ENCODE measurements around the gene FKBP8.
"Not testable (repeated sequence)": the region's sequence is repeated elsewhere in the genome, so short reads cannot be mapped to it uniquely, and the experiment has no call there.

The FKBP8 gene

DNA sequence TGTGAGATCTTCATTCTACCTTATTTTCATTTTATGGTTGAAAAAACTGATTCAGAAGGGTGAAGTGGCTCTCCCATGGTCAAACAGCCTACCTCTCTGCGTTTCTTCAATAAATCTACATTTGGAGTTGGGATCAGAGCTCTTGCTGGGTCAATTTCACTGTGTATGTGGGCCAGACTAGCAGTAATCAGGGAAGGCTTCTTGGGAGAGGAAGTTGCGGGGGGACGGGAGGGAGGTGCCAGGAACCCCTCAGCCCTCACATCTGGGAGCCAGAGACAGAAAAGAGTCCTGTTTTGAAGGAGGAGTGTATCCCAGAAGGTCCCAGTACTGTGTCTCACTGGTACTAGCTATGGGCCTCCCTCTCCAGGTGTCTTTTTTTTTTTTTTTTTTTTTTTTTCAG lies 15.2 kb upstream of the FKBP8 start:
- no peak for DNase-seq (ENCODE audit: low read depth in 2 of 2)

DNA sequence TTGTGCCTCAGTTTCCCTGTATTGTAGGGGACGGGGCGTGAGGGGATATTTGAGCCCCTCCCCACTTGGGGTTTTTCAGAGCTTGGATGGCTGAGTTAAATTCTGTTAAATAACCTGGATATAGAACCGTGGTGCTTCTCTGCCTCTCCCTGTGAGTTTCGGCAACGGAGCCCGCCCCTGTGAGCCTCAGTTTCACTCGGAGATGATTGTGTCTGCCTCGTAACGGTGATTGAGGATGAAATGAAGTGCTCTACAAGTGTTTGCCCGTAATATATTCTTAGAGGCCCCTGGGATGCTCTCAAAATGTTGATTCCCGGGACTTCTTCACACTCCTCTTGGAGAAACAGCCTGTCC lies 14.8 kb upstream of the FKBP8 start:
- DNase-seq (ENCODE audit: low read depth in 2 of 2): no peak

DNA sequence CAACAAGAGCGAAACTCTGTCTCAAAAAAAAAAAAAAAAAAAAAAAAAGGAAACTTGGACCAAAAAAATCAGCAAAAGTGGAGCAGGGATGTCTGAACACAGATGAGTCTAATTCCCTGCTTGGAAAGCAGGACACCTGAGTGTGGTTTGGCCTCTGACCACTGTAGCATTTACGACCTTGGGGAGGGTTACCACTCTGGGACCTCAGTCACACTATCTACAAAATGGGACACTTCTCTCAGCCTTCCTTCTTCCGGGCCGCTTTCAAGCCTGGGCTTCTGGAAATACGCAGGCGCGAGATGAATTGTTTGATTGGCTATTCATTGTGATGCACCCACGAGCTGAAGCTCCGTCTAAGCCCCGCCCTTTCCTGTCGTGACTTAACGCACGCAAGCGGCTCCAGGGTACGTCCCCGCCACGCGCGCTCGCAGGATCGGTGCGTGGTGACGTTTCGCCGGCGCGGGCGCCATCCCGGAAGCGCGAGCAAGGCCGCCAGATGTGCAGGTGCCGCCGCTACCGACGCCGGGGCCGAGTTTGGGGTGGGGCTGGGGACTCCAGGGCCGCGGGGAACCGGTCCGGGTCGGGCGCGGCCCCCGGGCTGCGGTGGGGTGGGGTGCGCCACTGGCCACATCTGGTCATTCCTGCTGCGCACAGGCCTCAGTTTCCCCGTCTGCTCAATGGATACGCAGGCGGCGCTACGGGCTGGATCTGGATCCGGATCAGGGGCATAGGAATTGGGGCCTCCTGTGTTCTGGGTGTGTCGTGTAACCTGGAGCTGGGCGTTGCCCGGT lies 14.2 kb upstream of the FKBP8 start, which contains the start of gene KXD1:
TSS of gene KXD1 (plus strand) at position 460 of the 791 bp plus-strand sequence. CDS start 4,187 bp downstream, outside the sequence.
- peak; percentile 95 to 99 for DNase-seq (ENCODE audit: low read depth in 2 of 2)

DNA sequence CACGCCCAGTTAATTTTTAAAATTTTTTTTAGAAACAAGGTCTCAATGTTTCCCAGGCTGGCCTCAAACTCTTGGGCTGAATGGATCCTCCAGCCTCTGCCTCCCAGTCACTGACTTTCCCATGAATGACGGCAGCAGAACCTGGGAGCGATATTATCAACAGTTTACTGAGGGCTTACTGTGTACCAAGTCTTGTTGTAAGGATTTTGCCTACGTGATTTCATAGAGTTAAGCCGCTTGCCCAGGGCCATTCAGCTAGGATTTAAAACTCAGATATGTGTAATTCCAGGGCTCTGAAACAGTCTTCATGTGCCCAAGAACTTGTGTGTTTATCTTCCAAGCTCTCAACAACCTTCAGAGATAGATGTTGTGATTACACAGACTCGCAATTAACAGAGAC lies 8.3 kb upstream of the FKBP8 start:
- no peak for DNase-seq (ENCODE audit: low read depth in 2 of 2)

DNA sequence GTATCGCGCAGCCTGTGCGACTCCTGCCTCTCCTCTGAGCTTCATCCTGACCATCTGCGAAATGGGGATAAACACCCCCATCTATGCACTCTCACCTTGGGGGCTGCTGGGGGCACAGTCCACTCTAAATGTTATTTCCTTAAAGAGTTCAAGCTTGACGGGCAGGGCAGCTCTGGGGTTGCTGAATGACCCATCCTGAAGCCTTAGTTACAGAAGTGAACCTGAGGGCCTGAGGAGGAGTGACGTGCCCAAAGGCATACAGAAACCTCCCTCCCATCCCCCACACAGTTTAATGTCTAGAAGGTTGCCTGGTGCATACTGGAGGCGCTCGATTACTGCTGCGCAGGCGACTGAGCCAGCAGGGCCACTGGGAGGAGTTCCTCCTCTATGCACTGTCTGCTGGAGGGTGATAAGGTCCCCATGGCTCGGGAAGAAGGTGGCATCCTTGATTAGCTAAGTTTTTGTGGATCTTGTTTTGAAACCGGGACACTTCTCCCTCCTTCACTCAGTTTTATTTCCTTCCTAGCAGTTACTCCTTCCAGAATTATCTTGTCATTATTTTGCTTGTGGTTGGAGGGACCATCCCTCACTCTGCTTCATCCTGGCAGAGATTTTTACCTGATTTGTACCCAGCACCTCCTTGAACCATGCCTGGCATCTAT lies 572 bp upstream of the FKBP8 start:
- DNase-seq (ENCODE audit: low read depth in 2 of 2): peak; percentile 53 to 78

DNA sequence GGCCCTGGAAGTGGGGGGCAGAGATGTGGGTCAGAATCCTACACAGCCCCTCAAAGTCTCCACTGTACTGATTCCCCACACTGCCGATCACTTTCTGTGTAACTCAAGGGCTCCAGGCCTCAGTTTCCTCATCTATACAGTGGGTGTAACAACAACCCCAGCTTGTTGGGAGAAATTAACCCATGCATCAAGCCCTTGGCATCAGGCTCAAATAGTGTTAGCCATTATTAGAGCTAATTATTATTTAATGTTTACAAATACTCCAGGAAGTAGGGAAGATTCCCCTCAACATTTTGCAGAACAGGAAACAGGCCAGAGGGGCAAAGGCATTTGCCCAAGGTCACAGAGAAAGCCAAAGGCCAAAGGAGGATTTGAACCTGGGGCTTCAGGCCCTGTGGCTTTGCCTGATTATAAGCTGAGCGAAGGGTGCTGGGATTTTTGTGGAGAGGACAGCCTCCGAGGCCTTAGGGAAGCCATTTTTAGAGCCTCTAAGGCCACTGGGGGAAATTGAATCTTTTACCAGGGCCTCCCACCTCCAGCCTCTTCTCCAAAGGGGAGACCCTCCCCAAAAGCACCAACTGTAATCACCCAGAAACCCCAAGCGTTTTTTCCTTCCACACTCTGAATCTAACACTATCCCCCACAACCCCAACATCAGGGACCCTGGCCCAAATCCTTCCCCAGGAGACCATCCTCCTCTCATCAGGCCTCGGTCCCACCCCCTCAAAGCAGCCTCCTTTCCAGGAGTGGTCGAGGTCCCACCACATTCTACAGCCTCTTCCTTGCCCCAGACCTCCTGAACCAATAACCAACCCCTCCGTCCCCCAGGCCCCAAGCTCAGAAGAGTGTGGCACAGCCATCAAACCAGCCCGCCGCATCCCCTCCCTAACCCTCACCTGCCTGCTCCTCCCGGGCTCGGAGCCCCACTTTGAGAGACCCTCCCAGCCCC lies 1.1 kb downstream of the FKBP8 start:
- no peak for DNase-seq (ENCODE audit: low read depth in 2 of 2)

DNA sequence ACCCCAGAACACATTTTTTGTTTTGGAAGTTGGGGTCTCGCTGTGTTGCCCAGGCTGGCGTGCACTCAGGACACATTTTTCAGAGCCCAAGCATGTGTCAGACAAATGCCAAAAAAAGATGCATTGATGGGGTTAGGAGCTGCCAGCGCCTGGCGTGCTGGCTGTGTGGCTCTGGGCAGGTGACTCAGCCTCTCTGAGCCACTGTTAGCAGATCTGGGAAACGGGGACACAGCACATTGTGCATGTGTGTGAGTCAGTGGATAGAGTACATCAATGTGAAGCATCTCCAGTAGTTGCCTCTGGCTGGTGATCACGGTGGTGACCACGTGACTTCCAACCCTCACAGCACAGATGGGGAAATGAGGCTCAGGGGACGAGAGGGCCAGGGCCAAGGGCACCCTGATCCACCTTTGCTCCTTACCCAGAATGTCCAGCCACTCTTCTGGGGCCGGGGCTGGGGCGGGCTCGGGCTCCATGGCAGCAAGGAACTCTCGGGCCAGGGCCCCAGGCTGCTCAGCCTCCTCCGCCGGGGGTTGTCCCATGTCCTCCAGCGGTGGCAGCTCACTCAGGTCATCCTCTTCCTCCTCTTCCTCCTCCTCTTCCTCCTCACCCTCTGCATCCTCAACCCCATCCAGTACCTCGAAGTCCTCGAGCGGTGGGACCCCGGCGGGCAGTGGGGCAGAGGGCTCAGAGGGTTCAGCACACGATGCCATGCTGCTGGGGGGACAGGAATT lies 1.9 kb downstream of the FKBP8 start:
- DNase-seq (ENCODE audit: low read depth in 2 of 2): no peak

DNA sequence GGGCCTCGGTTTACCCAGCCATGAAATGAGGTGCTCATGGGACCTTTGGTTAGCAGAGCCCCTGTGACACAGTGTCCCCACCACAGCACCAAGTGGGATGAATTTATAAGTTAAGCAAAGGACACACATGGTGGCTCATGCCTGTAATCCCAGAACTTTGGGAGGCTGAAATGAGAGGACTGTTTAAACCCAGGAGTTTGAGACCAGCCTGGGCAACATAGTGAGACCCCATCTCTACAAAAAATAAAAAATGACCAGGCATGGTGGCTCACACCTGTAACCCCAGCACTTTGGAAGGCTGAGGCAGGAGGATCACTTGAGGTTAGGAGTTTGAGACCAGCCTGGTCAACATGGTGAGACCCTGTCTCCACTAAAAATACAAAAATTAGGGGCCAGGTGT lies 3.2 kb downstream of the FKBP8 start:
- not testable (repeated sequence) for DNase-seq (ENCODE audit: low read depth in 2 of 2)

DNA sequence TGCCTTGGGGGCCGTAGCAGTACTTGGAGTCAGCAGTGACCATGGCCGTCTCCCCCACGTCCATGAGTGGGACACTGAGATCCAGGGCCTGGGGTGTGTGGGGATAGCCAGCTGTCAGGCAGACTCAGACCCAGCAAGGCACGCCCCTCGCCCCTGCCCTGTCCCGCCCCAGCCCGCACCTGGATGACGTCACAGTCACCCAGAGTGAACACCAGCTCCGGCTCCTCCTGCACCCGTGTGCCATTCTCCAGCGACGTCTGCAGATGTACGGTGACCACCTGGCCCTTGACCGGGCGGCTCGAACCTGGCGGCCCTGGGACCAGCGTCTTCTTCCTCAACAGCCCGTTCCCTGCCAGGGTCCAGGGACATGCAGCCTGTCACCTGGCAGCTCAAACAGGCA lies 4.0 kb downstream of the FKBP8 start:
- no peak for DNase-seq (ENCODE audit: low read depth in 2 of 2)

DNA sequence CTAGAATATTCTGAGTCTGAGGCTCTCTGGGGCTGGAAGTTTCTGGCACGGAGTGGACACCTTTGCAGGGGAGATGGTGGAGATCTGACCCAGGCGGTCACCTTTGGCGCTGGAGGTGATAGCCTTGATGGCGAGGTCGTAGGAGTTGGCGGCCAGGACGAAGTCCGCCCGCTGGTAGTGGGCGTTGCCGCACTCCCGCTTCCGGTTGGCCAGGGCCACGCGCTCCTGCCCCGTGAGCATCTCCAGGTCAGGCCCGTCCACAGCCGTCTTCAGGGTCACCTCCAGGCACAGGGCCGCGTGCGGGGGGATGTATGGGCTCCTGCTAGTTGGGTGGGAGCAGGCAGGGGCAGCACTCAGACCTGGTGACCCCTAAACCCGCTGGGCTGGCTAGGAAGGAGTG lies 5.3 kb downstream of the FKBP8 start:
- no peak for DNase-seq (ENCODE audit: low read depth in 2 of 2)

DNA sequence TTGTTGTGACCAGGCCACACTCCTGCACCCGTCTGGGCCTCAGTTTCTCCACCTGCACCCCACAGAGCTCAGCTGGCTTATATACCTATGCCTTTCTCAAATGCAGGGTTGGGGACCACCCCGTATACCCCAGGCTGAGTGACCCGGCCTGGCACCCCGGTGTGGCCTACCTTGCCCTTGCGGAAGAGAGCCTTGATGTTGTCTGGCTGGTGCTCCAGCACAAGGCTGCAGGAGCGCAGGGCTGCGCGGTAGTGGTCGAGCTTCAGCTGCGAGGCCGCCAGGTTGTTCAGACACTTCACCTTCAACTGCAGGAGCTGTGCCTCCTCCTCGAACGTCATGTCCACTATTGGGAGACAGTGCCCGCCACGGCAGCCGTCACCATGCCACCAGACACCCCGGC lies 5.9 kb downstream of the FKBP8 start:
- DNase-seq (ENCODE audit: low read depth in 2 of 2): no peak

DNA sequence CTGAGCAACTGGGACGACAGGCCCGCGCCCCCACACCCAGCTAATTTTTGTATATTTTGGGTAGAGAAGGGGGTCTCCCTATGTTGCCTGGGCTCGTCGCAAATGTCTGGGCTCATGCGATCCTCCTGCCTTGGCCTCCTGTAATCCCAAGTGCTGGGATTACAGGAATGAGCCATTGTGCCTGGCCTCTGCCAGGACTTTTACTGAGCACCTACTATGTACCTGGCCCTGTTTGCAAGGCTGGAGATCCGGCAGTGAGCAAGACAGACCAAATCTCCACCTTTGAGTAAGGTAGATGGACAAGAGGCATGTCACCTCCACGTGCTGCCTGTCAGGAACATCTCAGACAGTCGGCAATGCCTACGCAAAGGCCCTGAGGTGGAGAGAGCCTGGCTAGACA lies 6.9 kb downstream of the FKBP8 start:
- no peak for DNase-seq (ENCODE audit: low read depth in 2 of 2)

DNA sequence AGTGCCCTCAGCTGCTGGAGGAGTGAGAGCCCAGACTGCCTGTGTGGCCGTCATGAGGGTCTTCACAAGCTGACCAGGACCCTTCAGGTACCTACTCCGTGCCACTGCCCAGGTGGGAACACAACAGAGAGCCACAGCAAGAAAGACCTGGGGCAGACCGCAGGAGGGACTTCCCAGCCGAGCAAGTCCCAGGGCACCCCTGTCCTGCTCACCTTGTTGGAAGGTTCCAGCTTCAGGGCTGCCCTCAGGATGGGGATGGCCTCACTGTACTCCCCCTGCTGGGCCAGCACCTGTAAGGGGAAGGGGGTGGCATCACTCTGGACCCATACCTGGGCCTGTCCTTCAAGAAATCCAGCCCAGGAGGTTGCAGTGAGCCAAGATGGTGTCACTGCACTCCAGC lies 10.3 kb downstream of the FKBP8 start:
- DNase-seq (ENCODE audit: low read depth in 2 of 2): no peak

DNA sequence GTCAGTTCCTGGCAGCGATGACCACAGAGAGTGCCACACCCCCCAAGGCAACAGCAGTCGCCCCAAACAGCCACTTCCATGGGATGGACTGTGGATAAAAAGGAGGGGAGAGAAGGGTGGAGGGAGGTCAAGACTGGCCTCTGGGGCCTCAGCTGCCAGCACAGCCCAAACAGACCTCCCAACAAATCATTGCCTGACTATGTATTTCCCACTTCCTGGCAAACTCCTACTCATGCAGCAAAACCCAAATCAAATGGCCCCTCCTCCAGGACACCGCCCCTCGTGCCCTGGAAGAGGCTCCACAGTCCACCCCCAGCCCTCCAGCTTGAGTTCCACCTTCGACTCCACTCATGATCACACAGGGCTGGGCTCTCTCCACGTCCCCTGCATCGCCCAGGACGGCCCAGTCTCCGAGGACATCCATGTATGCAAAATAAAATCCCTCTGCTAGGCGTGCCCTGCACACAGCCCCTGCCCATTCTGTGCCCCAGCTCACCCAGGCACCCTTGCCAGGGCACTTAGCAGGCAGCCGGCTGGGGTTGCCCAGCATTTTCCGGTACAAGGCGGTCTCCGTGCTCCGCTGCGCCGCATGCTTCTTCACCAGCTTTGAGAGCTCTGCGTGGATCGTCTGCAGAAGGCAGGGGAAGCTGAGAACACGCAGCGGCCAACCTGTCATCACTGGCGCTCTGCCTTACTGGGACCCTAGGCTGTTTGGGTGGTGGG lies 11.0 kb downstream of the FKBP8 start:
- DNase-seq (ENCODE audit: low read depth in 2 of 2): no peak

DNA sequence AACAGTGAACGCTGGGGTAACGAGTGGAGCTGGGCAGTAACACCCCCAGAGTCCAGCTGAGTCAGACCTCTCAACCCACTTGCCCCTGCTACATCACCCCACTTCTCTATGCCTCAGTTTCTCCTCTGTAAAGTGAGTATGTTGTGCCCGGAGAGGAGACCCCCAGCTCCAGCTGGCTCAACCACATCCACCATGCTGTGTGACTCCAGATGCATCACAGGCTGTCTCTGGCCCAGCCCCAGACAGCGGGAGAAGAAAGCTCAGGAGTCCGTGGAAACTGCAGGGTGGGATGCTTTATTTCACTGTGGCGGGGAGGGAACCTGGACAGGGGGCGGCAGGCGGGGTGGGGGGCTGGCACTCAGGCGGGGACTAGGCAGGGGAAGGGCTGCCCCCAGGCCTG lies 11.9 kb downstream of the FKBP8 start:
- no peak for DNase-seq (ENCODE audit: low read depth in 2 of 2)

DNA sequence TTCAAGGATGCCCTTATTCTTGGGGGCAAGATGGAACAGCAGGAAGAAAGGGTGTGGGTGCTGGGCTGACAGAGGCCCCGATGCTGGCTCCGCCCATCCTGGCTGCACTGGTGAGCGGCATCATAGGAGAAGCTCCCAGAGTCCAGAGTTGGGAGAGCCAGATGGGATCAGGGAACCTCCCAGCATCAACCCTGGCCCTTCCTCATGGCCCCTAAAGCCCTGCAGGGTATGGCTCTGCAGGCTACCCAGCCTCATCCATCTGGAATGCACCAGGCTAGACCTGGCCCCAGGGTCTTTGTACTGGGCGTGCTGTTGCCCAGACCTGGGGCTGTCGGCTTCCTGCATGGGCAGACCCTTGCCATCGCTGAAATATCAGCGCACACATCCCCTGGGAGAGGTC lies 13.6 kb downstream of the FKBP8 start:
- no peak for DNase-seq (ENCODE audit: low read depth in 2 of 2)

DNA sequence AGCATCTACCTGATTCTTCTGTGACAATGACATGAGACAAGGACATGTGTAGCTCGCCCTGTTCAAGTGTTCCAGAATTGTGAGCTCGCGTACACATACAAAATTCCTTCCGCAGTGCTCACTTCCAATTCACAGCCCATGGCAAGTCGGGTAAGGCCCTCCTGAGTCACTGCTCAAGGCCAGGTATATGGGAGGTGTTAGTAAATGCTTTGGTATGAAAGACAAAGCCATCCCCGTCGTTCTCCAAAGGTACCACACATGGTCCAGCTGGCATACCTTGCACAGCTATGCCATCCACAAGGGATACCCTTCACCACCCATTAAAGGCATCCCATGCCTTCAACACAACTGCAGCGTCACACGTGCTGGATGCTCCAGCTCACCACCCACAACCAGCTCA lies 17.1 kb downstream of the FKBP8 start:
- no peak for DNase-seq (ENCODE audit: low read depth in 2 of 2)

DNA sequence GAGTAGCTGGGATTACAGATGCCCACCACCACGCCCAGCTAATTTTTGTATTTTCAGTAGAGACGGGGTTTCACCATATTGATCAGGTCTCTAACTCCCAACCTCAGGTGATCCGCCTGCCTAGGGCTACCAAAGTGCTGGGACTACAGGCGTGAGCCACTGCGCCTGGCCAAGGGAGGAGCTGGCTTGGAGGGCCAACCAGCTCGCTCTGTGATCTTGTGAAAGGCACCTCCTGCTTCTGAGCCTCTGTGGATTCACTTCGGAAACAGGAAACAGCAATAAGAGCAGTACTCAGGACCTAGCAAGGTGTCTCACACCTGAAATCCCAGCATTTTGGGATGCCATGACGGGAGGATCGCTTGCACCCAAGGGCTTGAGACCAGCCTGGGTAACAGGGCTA lies 19.5 kb downstream of the FKBP8 start:
- no peak for DNase-seq (ENCODE audit: low read depth in 2 of 2)

DNA sequence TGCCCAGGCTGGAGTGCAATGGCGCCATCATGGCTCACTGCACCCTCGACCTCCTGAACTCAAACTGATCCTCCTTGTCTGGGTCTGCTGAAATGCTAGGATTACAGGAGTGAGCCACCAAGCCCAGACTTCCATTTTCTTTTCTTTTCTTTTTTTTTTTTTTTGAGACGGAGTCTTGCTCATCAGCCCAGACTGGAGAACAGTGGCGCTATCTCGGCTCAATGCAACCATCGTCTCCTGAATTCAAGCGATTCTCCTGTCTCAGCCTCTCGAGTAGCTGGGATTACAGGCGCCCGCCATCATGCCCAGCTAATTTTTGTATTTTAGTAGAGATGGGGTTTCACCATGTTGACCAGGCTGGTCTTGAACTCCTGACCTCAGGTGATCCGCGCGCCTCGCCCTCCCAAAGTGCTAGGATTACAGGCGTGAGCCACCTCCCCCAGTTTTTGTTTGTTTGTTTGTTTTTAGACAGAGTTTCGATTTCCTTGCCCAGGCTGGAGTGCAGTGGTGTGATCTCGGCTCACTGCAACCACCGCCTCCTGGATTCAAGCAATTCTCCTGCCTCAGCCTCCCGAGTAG lies 20.4 kb downstream of the FKBP8 start:
- DNase-seq (ENCODE audit: low read depth in 2 of 2): not testable (repeated sequence)

DNA sequence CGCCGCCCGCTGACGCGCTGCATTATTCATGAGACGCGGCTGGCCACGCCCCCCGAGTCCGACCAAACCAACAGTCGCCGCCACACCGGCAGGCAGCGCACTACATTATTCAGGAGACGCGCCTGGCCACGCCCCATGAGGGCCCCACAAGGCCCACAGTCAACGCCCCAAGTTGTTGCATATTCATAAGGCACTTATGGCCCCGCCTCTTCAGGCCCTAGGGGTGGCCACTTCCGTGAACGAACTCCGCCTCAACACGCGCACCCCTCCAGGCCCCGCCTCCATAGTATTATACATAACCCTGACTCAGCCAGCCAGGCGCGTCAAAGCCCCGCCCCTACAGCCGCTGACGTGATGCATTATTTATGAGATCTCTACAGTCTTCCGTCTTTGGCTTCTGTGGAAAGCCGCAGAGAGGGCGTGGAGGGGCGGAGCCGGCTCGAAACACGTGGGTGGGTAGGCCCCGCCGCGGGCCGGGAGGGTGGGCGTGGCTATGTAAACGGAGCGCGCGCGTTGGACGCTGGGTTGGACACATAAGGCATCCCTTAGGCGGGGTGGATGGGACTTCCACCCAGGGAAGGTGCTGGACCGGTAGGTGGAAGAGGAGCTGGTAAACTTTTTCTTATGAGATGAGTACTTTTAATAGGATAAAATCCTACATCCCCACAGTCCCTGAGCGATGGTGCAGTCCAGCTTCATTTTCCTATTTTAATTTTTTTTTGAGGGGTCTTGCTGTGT lies 21.1 kb downstream of the FKBP8 start:
- DNase-seq (ENCODE audit: low read depth in 2 of 2): peak; percentile 100
